Activated naive CD8-positive, alpha-beta T cell treated with anti-CD3 and anti-CD28 coated beads, Interleukin-2, amount 10 ng/mL, durations not matched to agents 7 days and 5 days (primary cell): Measurements from ENCODE around the gene GAMT. TPM values are rescaled to one million over a fixed set of nuclear protein-coding genes. Genes with fewer than 3 reads are reported as not detected.

ENCODE experiments used
- ATAC-seq: fragments of 150-1000 bp; cut with Tn5 transposase; one replicate; pipeline ENCODE4 v1.10.0; 2021; ENCODE audit warnings: low read depth, moderate library complexity
- POLR2A ChIA-PET: fragments of 350-600 bp; sonication (Branson Sonifier 250); formaldehyde crosslinking; loops from one replicate; lab custom pipeline; 2021; ENCODE audit warnings: antibody characterized with exemption; lab: Charles Lee
- DNase-seq: peaks from one replicate; pipeline ENCODE4 v3.0.0; 2021
- H3K27ac Mint-ChIP-seq: one replicate; pipeline ENCODE4 v1.8.0; 2022; ENCODE audit warnings: mild to moderate bottlenecking, mixed read lengths
- H3K27me3 Mint-ChIP-seq: one replicate; pipeline ENCODE4 v1.8.0; 2022; ENCODE audit warnings: mild to moderate bottlenecking, moderate library complexity, mixed read lengths
- H3K36me3 Mint-ChIP-seq: one replicate; pipeline ENCODE4 v1.8.0; 2021; ENCODE audit warnings: mild to moderate bottlenecking, mixed read lengths
- H3K4me1 Mint-ChIP-seq: one replicate; pipeline ENCODE4 v1.8.0; 2021; ENCODE audit warnings: mixed read lengths
- H3K4me3 Mint-ChIP-seq: one replicate; pipeline ENCODE4 v1.8.0; 2022; ENCODE audit warnings: mild to moderate bottlenecking, moderate library complexity, mixed read lengths
- H3K9me3 Mint-ChIP-seq: one replicate; pipeline ENCODE4 v1.8.0; 2021; ENCODE audit warnings: mixed read lengths
- total RNA-seq, 2 experiments: library from RNA; stranded (reverse); gene quantifications; one replicate each; pipeline ENCODE4 v1.2.3, GENCODE V29; 2021

Gene GAMT
- total RNA-seq, 2 experiments from 2014 or later = 17.9 to 18.9 TPM

DNA sequence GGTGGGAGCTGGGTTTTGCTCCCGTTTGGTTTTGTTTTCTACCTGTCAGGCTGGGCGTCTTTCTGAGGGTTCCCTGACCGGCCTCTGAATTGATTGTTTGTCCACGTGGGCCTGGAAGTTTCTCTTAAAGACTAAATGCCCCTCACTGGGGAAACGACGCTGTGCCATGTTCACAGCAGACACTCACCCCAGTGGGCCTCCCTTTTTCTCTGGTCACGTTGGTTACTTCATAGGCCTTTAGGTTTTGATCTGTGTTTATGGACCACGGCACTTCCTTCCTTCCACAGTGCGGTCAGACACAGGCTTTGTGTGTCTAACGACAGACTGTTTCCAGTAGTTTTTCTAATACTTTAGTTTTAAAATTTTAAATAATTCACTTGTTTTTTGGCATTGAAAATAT lies 37.7 kb downstream of the GAMT start:
- POLR2A ChIA-PET = interaction anchor here (0.8 to 1.5 kb wide), 4 partner anchors 9 to 95 kb away, joined by 4 to 5 read pairs (median 4); partner anchors contain the start of gene FAM174C
- peaks cover 23% of the 10 kb centered on the region for H3K4me1 Mint-ChIP-seq
- no peaks in the 10 kb centered on the region for H3K27me3 Mint-ChIP-seq
- peak overlapping the region; percentile 75 for H3K4me3 Mint-ChIP-seq
- H3K36me3 Mint-ChIP-seq = peaks cover 11% of the 10 kb centered on the region
- no peaks in the 10 kb centered on the region for H3K9me3 Mint-ChIP-seq
- peak; percentile 46 for DNase-seq
- H3K27ac Mint-ChIP-seq = peak overlapping the region; percentile 83
- ATAC-seq = peak; percentile 70

DNA sequence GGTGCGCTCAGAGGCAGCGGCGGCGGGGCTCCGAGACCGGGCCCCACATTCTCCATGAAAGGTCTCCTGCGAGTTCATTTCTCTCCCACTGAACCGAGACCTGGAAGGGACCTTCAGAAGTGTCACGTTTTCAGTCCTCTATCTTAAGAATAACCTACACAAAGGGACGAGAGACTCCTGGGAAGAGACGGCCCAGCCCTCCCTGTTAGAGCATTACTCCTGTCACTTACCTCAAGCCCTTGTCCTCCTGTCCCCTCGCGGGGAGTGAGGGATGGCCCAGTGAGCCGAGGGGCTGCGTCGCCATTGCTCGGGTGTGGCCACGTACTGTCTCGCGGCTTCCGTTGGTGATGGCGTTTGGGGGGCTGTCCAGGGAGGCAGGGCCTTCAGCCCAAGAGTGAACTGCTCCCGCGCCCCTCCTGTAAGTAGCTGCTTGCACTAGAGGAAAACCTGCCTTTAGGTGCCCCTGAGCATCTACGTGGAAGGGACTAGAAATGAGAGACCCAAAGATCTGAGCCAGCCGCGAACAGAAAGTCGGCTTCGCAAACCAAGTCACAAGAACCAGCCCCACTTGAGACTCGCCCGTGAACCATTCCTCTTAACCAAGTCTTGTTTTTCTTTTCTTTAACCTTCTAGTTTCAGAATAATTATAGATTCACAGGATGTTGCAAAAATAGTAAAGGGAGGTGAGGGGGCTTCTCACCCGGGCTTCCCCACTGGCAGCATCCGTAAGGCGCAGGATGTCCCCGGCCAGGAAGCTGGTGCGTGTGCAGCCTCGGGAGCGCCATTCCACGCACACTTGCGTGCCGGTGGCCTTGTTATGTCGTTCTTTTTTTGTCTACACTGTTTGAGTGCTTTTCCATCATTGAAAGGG lies 38.7 kb downstream of the GAMT start:
- Mint-ChIP-seq H3K4me1 (peaks cover 23% of the 10 kb centered on the region), H3K9me3 (no peaks in the 10 kb centered on the region), H3K4me3 (peak overlapping the region; percentile 75), H3K27me3 (no peaks in the 10 kb centered on the region), H3K27ac (peak overlapping the region; percentile 83), H3K36me3 (peaks cover 13% of the 10 kb centered on the region)
- no peak for DNase-seq
- POLR2A ChIA-PET = interaction anchor here (0.8 kb wide), 1 partner anchor 94 kb away, joined by 4 read pairs; no protein-coding TSS in a partner anchor
- ATAC-seq = no peak

DNA sequence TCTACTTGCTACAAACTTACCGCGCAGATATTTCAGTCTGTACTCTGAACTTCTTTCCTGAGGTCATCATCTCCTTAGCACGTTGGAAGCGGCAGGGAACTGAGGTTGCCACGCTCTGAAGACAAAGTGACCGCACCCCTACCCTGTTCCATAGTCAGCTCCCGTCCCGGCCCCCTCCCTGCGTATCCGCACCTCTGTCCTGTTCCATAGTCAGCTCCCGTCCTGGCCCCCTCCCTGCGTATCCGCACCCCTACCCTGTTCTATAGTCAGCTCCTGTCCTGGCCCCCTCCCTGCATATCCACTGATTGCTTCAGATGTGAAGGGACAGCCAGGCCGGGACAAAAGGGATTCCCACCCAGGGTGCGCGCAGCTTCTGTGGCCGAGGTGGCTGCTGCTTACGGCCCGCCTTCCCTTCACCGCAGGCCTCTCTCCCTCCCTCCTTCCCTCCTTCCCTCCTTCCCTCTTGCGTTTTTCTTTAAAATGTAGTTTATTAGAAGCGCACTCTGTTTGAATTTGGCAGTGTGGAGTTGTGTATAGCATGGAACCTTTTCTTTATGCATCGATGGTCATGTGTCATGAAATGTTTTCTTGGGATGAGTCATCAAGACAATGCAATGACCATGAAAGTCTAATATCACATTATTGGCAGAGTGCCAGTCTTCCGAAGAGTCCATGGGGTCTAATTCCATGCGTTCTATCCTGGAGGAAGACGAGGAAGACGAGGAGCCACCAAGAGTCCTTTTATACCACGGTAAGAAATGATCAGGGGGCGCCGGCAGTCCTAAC lies 39.5 kb downstream of the GAMT start:
- Mint-ChIP-seq H3K36me3 (peaks cover 14% of the 10 kb centered on the region), H3K27me3 (no peaks in the 10 kb centered on the region), H3K4me1 (peaks cover 23% of the 10 kb centered on the region), H3K27ac (no peak overlapping the region), H3K9me3 (no peaks in the 10 kb centered on the region), H3K4me3 (no peak overlapping the region)
- DNase-seq (no peak), ATAC-seq (no peak)
- POLR2A ChIA-PET = no interaction called here

DNA sequence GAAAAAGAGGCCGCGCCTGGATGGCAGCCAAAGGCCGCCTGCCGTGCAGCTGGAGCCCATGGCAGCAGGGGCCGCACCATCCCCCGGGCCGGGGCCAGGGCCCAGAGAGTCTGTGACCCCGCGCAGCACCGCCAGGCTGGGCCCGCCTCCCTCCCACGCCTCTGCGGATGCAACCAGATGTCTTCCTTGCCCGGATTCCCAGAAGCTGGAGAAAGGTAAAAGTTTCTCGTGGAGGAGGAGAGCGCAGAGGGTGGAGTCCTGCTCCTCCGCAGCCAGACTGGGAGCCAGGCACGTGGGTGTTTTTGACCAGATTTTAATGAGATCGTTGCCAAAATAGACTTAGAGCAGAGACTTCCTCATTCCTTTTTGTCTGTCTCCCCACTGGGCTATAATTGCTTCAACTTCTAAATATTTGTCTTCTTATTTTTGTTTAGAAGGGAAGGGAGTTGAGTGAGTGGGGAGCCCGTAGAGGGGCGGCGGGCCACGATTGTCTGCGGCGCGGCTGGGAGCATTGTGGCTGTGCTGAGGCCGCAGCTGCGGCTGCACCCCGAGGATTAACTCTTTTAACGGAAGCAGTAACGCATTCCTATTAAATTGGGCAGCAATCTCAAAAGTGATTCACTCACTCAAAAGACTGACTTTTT lies 40.4 kb downstream of the GAMT start:
- no peak for ATAC-seq
- Mint-ChIP-seq H3K4me1 (peaks cover 24% of the 10 kb centered on the region), H3K27ac (no peak overlapping the region), H3K36me3 (peaks cover 14% of the 10 kb centered on the region), H3K27me3 (no peaks in the 10 kb centered on the region), H3K4me3 (no peak overlapping the region), H3K9me3 (no peaks in the 10 kb centered on the region)
- POLR2A ChIA-PET = no interaction called here
- no peak for DNase-seq

DNA sequence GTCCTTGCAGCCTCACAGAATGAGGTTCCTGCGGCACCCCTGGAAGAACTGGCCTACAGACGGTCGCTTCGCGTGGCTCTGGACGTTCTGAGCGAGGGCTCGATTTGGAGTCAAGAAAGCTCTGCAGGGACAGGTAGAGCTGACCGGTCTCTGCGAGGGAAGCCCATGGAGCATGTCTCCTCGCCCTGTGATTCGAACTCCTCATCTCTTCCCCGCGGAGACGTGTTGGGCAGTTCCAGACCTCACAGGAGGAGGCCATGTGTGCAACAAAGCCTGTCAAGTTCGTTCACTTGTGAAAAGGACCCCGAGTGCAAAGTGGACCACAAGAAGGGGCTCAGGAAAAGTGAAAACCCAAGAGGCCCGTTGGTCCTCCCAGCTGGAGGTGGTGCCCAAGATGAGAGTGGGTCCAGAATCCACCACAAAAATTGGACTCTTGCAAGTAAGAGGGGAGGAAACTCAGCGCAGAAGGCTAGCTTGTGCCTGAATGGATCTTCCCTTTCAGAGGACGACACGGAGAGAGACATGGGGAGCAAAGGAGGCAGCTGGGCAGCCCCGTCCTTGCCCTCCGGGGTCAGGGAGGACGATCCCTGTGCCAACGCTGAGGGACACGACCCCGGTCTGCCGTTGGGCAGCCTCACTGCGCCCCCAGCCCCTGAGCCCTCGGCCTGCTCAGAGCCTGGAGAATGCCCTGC lies 41.1 kb downstream of the GAMT start:
- Mint-ChIP-seq H3K9me3 (no peaks in the 10 kb centered on the region), H3K27me3 (no peaks in the 10 kb centered on the region), H3K4me1 (peaks cover 30% of the 10 kb centered on the region), H3K27ac (no peak overlapping the region), H3K4me3 (no peak overlapping the region), H3K36me3 (peaks cover 14% of the 10 kb centered on the region)
- POLR2A ChIA-PET = no interaction called here
- ATAC-seq = no peak
- no peak for DNase-seq

DNA sequence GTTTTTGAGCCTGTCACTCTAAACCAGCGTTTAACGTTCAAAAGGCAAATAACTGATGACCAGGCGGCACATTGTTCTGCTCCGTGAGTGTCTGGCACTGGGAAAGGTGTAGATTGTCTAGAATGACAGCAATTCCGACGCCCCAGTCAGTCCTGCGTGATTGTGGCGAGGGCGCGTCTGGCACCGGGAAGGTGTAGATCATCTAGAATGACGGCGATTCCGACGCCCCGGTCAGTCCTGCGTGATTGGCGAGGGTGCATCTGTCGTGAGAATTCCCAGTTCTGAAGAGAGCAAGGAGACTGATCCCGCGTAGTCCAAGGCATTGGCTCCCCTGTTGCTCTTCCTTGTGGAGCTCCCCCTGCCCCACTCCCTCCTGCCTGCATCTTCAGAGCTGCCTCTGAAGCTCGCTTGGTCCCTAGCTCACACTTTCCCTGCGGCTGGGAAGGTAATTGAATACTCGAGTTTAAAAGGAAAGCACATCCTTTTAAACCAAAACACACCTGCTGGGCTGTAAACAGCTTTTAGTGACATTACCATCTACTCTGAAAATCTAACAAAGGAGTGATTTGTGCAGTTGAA lies 43.7 kb downstream of the GAMT start:
- Mint-ChIP-seq H3K4me1 (peaks cover 10% of the 10 kb centered on the region), H3K27me3 (no peaks in the 10 kb centered on the region), H3K9me3 (no peaks in the 10 kb centered on the region), H3K4me3 (no peak overlapping the region), H3K27ac (no peak overlapping the region), H3K36me3 (peaks cover 13% of the 10 kb centered on the region)
- no peak for DNase-seq
- ATAC-seq = no peak
- POLR2A ChIA-PET = no interaction called here

DNA sequence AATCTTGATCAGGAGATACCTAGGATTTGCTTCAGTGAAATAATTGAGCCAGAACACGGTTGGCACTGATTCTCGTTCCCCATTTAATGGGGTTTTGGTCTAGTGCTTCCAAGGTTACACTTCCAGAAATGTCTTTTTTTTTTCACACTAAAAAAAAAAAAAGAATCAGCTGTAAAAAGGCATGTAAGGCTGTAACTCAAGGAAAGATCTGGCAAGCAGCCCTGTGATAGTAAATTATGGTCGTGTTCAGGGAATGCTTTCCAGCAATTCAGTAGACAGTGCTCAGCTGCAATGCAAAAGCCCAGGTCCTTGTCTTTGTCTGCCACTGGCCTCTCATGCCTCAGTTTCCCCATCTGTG lies 44.9 kb downstream of the GAMT start:
- H3K27me3 Mint-ChIP-seq = no peaks in the 10 kb centered on the region
- ATAC-seq (no peak), DNase-seq (no peak)
- H3K9me3 Mint-ChIP-seq = no peaks in the 10 kb centered on the region
- H3K4me3 Mint-ChIP-seq = peak overlapping the region; percentile 93
- H3K36me3 Mint-ChIP-seq = peaks cover 8% of the 10 kb centered on the region
- no peak overlapping the region for H3K27ac Mint-ChIP-seq
- H3K4me1 Mint-ChIP-seq = peaks cover 7% of the 10 kb centered on the region
- POLR2A ChIA-PET = no interaction called here

DNA sequence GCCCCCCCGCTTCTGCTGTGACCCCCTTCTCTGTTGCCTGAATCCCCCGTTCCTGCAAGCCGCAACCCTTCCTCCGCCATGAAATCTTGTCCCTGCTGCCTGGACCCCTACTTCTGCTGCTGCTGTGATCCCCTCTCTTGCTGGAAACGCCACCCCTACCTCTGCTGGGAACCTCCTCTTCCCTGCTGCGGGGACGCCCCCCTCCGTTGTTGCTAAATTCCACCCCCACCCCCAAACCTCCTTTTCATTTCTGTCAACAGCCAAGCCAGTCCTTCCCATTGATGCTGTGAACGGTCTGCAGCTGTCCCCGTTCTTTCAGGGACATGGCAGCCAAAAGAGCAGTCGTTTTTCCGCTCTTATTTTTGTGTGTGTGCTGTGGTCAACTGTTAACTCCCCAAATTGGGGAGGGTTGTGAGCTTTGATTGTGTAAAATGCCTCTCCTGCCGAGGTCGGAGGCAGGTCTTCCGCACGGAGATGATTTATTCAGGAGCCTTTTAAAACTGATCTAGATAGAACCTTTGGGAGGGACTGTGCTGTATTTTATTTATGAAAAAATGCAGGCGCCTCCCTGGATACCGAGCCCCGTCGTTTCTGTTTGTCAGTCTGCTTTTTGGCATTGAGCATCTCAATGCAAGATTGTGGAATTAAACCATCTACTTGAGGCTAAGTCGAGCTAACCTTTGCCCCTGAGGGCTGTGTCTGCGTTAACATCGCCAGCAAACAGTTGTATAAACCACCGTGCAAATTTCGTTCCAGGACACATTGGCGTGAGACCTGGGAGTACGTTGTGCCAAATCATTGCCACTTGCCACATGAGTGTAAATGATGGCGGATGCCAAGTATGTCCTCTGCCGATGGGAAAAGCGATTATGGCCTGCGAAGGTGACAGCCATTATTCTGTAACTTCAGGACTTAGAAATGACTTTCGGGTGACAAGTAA lies 45.5 kb downstream of the GAMT start:
- Mint-ChIP-seq H3K9me3 (no peaks in the 10 kb centered on the region), H3K4me1 (peaks cover 7% of the 10 kb centered on the region), H3K27ac (peak overlapping the region; percentile 72), H3K27me3 (no peaks in the 10 kb centered on the region), H3K36me3 (peaks cover 6% of the 10 kb centered on the region), H3K4me3 (peak overlapping the region; percentile 93)
- DNase-seq = no peak
- POLR2A ChIA-PET = interaction anchor here (0.6 kb wide), 1 partner anchor 38 kb away, joined by 8 read pairs; no protein-coding TSS in a partner anchor
- no peak for ATAC-seq

DNA sequence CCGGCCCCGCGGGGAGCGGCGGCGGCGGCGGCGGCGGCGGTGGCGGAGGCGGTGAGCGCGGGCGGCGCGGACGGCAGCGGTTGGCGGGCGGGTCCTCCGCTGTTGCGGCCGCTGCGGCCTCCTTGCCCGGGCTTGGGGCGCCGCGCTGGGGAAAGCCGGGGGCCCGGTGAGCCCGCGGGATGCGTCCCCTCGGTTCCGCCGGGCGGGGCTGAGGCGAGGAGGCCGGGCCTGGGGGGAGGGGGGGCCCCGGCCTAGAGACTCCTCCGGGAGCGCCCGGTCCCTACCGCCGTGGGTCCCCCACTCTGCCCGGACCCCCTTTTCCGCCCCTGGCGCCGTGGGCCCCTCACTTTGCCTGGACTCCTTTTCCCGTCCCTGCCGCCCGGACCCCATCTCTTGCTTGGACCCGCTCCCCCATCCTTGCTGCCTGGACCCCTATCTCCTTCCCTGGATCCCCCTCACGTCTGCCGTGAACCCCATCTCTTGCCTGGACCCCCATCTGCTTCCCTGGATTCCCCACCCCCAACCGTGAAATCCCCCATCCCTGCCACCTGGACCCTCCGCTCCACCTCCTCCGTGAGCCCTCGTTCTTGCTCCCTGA lies 46.3 kb downstream of the GAMT start:
- peak; percentile 63 for ATAC-seq
- peaks cover 6% of the 10 kb centered on the region for H3K36me3 Mint-ChIP-seq
- peak overlapping the region; percentile 93 for H3K4me3 Mint-ChIP-seq
- DNase-seq = no peak
- H3K9me3 Mint-ChIP-seq = no peaks in the 10 kb centered on the region
- peak overlapping the region; percentile 72 for H3K27ac Mint-ChIP-seq
- no peaks in the 10 kb centered on the region for H3K27me3 Mint-ChIP-seq
- POLR2A ChIA-PET = interaction anchor here (0.9 to 1.6 kb wide), 3 partner anchors 9 to 38 kb away, joined by 3 to 5 read pairs (median 5); partner anchors contain the start of gene NDUFS7
- peaks cover 7% of the 10 kb centered on the region for H3K4me1 Mint-ChIP-seq

DNA sequence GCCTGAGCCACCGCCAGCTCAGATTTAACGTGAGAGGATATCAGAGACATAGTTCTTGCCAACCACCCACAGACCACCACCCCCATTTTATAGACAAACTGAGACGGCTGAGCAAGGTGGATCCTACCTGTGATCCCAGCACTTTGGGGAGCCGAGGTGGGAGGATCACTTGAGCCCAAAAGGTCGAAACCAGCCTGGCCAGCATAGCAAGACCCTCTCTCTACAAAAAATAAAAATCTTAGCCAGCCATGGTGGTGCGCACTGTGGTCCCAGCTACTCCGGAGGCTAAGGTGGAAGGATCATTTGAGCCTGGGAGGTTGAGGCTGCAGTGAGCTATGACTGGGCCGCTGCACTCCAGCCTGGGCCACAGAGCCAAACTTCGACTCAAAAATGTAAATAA lies 48.2 kb downstream of the GAMT start:
- Mint-ChIP-seq H3K4me3 (no peak overlapping the region), H3K36me3 (peaks cover 2% of the 10 kb centered on the region), H3K9me3 (no peaks in the 10 kb centered on the region), H3K27ac (no peak overlapping the region), H3K27me3 (no peaks in the 10 kb centered on the region), H3K4me1 (peaks cover 7% of the 10 kb centered on the region)
- ATAC-seq (no peak), DNase-seq (no peak)
- POLR2A ChIA-PET = no interaction called here

DNA sequence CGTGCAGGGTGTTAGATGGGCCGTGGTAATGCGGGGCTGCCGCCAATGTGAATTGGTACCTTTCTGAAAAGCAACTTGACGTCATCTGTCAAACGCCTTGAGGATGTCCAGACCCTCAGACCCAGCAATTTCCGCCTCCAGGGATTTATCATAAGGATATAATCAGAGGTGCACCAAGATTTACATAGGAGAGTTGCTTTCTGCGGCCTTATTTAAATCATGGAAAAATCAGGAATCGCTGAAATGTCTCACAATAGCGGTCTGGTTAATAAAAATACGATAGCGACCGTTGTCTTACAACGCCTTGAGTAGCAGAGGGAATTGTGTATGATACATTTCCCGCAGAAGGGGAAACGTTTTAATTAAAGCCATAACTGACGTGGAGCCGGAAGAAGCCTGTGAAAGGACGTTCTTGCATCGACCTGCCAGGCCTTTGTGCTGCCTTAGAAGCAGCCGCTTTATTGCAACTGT lies 49.9 kb downstream of the GAMT start:
- Mint-ChIP-seq H3K9me3 (no peaks in the 10 kb centered on the region), H3K27ac (no peak overlapping the region), H3K4me1 (peaks cover 7% of the 10 kb centered on the region), H3K36me3 (no peaks in the 10 kb centered on the region), H3K4me3 (no peak overlapping the region), H3K27me3 (peaks cover 2% of the 10 kb centered on the region)
- ATAC-seq (no peak), DNase-seq (no peak)
- POLR2A ChIA-PET = no interaction called here
